Thoracic aorta (tissue), 2 donors: Measurements from ENCODE around the gene ZNF451. TPM values are rescaled to one million over a fixed set of nuclear protein-coding genes. Genes with fewer than 3 reads are reported as not detected.

Experiments used
- ATAC-seq: fragments of 150-250 bp; one replicate; pipeline ENCODE4 v1.8.0; 2017; ENCODE audit warnings: low read depth; ENCODE audit not compliant: insufficient number of reproducible peaks, low FRiP score
- DNase-seq: peaks from one replicate; pipeline ENCODE4 v3.0.0-alpha.2; 2020; ENCODE audit warnings: low spot score
- H3K27ac ChIP-seq, 2 donors: fragments of 200-600 bp; sonication (generic); 1 replicate in 1 of 2; 2 replicates in 1 of 2; pipeline ENCODE4 v1.5.1; 2016; ENCODE audit warnings: mild to moderate bottlenecking in 2 of 2, moderate library complexity in 2 of 2
- H3K27me3 ChIP-seq: fragments of 200-600 bp; sonication (generic); replicated peaks from 2 replicates; pipeline ENCODE4 v1.6.0; 2016; ENCODE audit warnings: mild to moderate bottlenecking; ENCODE audit not compliant: insufficient read depth
- H3K36me3 ChIP-seq: fragments of 200-600 bp; sonication (generic); one replicate; pipeline ENCODE4 v1.5.1; 2016
- H3K4me1 ChIP-seq, 2 donors: fragments of 200-600 bp; sonication (generic); 1 replicate in 1 of 2; 2 replicates in 1 of 2; pipeline versions ENCODE4 v1.5.1 to v1.6.0; 2016; ENCODE audit warnings: low read depth in 2 of 2, mild to moderate bottlenecking in 1 of 2; ENCODE audit not compliant: control insufficient read depth in 1 of 2
- H3K4me3 ChIP-seq: fragments of 200-600 bp; sonication (generic); 2 replicates; pipeline ENCODE4 v1.5.1; 2016; ENCODE audit warnings: mild to moderate bottlenecking
- H3K9me3 ChIP-seq: fragments of 200-600 bp; sonication (generic); 2 replicates; pipeline ENCODE4 v1.5.1; 2016
- total RNA-seq, 2 donors: library from RNA; depleted of rRNA; stranded (reverse); fragments of >200 nt; gene quantifications; one replicate each; pipeline versions ENCODE4 v1.1.0 to v1.2.3, GENCODE V29; 2016
- TF ChIP-seq, protein P1 (sequence below): fragments of 200-600 bp; sonication (generic); IDR thresholded peaks from one replicate; pipeline ENCODE4 v1.5.1; 2019; ENCODE audit warnings: antibody characterized with exemption

The ZNF451 gene
- total RNA-seq, 2 donors from 2014 or later: 45.6 to 65.0 TPM

DNA sequence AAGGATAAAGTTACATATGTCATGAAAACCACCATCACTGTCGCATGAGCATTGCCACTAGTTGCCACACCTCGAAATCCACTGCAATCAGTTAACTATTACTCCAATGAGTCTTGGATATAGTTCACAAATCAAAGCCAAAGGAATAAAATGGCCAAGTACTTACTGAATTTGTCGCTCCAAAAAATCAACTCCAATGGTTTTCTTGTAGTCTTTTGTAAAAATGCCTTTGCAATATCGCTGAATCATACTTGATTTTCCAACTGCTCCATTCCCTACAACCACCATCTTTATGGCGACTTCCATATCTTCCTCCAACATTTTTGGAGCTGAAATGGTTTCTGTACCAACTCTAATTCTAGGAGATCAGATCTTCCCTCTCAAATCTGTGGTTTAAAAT is 120.1 kb downstream of the ZNF451 start:
- Histone ChIP-seq H3K4me1 (peaks cover 5 to 27% of the 10 kb centered on the region in 2 donors), H3K27ac (no peak overlapping the region)
- TF ChIP-seq, protein P1, sequence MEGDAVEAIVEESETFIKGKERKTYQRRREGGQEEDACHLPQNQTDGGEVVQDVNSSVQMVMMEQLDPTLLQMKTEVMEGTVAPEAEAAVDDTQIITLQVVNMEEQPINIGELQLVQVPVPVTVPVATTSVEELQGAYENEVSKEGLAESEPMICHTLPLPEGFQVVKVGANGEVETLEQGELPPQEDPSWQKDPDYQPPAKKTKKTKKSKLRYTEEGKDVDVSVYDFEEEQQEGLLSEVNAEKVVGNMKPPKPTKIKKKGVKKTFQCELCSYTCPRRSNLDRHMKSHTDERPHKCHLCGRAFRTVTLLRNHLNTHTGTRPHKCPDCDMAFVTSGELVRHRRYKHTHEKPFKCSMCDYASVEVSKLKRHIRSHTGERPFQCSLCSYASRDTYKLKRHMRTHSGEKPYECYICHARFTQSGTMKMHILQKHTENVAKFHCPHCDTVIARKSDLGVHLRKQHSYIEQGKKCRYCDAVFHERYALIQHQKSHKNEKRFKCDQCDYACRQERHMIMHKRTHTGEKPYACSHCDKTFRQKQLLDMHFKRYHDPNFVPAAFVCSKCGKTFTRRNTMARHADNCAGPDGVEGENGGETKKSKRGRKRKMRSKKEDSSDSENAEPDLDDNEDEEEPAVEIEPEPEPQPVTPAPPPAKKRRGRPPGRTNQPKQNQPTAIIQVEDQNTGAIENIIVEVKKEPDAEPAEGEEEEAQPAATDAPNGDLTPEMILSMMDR: no peak

DNA sequence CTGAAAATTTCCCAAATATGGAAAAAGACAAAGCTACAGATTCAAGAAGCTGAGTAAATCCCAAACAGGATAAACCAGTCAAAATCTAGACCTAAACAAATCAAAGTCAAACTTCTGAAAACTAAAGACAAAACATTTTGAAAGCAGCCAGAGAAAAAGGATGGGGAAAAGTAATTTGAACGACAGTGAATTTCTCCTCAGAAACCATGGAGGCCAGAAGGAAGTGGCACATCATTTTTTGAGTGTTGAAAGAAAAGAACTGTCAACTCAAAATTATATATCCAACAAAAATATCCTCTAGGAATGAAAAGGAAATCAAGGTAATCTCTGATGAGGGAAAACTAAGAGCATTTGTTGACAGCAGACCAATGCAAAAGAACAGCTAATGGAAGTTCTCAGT is 125.3 kb downstream of the ZNF451 start:
- no peaks in the 10 kb centered on the region for H3K36me3 ChIP-seq
- TF ChIP-seq, protein P1: no peak
- H3K4me3 ChIP-seq: no peak overlapping the region
- no peaks in the 10 kb centered on the region for H3K27me3 ChIP-seq
- H3K9me3 ChIP-seq: no peaks in the 10 kb centered on the region
- no peak overlapping the region for H3K27ac ChIP-seq
- DNase-seq (no peak), ATAC-seq (no peak)
- H3K4me1 ChIP-seq: peaks cover 5 to 43% of the 10 kb centered on the region in 2 donors

More for the DNA sequence above, 120.1 kb downstream of the ZNF451 start:
- no peaks in the 10 kb centered on the region for H3K27me3 ChIP-seq
- no peak for DNase-seq
- ATAC-seq: no peak
- H3K4me3 ChIP-seq: no peak overlapping the region
- H3K36me3 ChIP-seq: no peaks in the 10 kb centered on the region
- H3K9me3 ChIP-seq: no peaks in the 10 kb centered on the region

DNA sequence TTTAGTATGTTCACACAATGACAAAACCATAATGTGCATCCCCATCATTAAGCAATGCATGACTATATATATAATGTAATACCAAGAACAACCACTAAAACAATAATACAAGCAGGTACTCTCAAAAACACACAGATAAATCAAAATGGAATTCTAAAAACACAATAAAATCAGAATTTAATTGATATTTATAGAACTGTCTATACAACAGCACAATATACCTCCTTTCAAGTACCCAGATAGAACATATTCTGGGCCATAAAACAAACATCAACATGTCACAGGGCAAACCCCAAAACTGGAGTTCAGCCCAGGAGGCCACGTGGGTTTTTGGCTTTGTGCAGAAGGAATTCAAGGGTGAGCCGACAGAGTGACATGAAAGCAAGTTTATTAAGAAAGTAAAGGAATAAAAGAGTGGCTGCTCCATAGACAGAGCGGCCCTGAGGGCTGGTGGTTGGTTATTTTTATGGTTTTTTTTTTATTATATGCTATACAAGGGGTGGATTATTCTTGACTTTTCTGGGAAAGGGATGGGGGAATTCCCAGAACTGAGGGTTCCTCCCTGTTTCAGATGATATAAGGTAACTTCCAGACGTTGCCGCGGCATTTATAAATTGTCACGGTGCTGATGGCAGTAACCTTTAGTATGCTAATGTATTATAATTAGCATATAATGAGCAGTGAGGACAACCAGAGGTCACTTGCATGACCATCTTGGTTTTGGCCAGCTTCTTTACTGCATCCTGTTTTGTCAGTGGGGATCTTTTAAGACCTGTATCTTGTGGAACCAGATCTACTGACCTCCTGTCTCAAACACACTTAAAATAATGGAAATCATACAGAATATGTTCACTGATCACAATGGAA is 126.5 kb downstream of the ZNF451 start:
- H3K4me1 ChIP-seq: peaks cover 5 to 43% of the 10 kb centered on the region in 2 donors
- H3K36me3 ChIP-seq: no peaks in the 10 kb centered on the region
- TF ChIP-seq, protein P1: peak; percentile 8
- H3K9me3 ChIP-seq: no peaks in the 10 kb centered on the region
- peak overlapping the region in 1 of 2 donors; percentile 3 for H3K27ac ChIP-seq
- DNase-seq: no peak
- ATAC-seq: no peak
- no peaks in the 10 kb centered on the region for H3K27me3 ChIP-seq
- H3K4me3 ChIP-seq: no peak overlapping the region

DNA sequence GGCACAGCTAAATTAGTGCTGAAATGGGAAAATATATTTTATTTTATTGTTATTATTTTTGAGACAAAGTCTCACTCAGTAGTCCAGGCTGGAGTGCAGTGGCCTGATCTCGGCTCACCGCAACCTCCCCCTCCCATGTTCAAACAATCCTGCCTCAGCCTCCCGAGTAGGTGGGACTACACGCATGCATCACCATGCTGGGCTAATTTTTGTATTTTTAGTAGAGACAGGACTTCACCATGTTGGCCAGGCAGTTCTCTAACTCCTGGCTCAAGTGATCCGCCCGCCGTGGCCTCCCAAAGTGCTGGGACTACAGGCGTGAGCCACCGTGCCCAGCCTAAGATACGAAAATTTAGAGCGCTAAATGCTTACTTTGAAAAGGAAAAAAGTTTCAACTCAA is 127.3 kb downstream of the ZNF451 start:
- TF ChIP-seq, protein P1: no peak
- Histone ChIP-seq H3K36me3 (no peaks in the 10 kb centered on the region), H3K4me1 (peaks cover 5 to 38% of the 10 kb centered on the region in 2 donors), H3K4me3 (no peak overlapping the region), H3K27me3 (no peaks in the 10 kb centered on the region), H3K27ac (no peak overlapping the region), H3K9me3 (no peaks in the 10 kb centered on the region)
- ATAC-seq: no peak
- no peak for DNase-seq

Other genes with a start within 250 kb of the ZNF451 start
- under 1 TPM; 0.21 to 0.27 TPM for gene BEND6, start 135.1 kb upstream of the ZNF451 start, total RNA-seq
- gene KIAA1586, start 43.5 kb upstream of the ZNF451 start, total RNA-seq: 10 to 100 TPM in 1 of 2 donors, 1 to 10 TPM in 1; 2.8 to 11.2 TPM
- 10 to 100 TPM; 15.7 to 19.6 TPM for gene BAG2, start 82.1 kb downstream of the ZNF451 start, total RNA-seq
- 10 to 100 TPM; 43.7 to 44.7 TPM for gene RAB23, start 132.1 kb downstream of the ZNF451 start, total RNA-seq
- 10 to 100 TPM in 1 of 2 donors, 1 to 10 TPM in 1; 7.3 to 11.4 TPM for gene PRIM2, start 227.4 kb downstream of the ZNF451 start, total RNA-seq